Measurements from ENCODE around the gene HNRNPA2B1.

HNRNPA2B1 gene

DNA sequence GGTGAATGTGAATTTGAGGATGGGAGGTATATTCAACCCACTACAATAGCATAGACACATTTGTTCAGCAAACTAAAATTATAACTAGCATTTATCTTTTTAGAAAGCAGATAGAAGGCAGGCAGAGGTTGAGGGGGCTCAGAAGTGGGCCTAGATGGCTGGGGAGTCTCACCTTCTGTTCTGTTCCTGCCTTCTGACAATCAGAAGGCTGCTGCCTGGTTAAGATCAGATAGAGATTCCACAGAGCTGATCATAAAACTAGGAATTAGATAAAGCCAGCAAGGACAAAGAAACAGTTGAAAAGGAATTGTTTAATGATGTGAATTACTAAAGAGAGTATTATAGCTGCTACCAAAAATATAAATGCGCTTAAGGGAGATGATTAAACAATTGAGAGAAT is 60.2 kb downstream of the HNRNPA2B1 start:
- Histone ChIP-seq H3K9me3 (ENCODE audit: insufficient read depth, low read length) (no peaks in the 10 kb centered on the region), H3K79me2 (ENCODE audit: low read length) (no peaks in the 10 kb centered on the region), H3K36me3 (replicated peaks; ENCODE audit: low read depth, low read length) (no peaks in the 10 kb centered on the region), H3K27me3 (ENCODE audit: low read depth, low read length) (no peaks in the 10 kb centered on the region), H3K27ac (ENCODE audit: low read length) (no peak overlapping the region), H4K20me1 (ENCODE audit: insufficient read depth, low read length) (no peaks in the 10 kb centered on the region), H3K4me2 (ENCODE audit: low read length) (no peak overlapping the region), H3K9ac (ENCODE audit: low read length) (no peak overlapping the region), H3K4me3 (ENCODE audit: low read length) (no peak overlapping the region), H2AFZ (ENCODE audit: low read depth, low read length) (no peak overlapping the region), H3K4me1 (ENCODE audit: low read length) (no peaks in the 10 kb centered on the region)
- TF ChIP-seq CTCF (IDR thresholded peaks at IDR 0.05; ENCODE audit: low read depth, low read length): no peak
- no peak for TF ChIP-seq EZH2phosphoT487 (IDR thresholded peaks at IDR 0.05; ENCODE audit: low read depth)
